ENCODE measurements around the gene ALPI.

DNA sequence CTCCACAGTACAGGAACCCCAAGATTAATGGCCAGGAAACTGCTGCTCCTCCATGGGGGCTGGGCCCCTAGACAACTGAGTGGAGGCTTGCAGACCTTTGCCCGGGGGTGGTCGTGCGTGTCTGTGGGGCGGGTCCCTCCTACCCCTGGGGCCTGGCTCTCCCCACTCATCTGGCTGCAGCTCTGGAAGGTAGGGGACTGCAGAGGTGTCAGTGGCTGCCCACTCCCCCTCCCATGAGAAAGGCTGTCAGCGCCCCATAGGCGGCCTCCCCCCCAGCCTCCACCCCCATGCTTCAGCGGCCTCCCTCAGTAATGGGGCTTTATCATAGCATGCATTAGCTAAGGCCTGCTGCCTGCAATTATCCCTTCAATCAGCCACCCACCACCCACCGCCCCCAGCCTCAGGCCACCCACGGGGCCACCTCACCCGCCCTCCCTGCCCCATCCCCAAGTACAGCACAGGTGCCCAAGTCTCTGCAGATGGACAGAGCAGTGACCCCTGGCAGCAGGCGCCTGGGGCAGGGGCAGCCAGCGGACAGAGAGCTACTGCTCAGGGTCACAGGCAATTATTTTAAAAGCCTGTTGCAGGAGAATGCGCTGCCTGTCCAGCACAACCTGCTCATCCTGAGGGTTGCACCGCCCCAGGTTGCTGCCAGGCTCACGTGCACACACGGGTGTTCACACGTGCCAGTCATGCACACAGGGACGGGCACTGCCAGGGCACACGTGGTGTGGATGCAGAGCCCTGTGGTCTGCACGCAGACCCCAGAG, 40.7 kb downstream of the ALPI start:
- TF ChIP-seq, protein P1, sequence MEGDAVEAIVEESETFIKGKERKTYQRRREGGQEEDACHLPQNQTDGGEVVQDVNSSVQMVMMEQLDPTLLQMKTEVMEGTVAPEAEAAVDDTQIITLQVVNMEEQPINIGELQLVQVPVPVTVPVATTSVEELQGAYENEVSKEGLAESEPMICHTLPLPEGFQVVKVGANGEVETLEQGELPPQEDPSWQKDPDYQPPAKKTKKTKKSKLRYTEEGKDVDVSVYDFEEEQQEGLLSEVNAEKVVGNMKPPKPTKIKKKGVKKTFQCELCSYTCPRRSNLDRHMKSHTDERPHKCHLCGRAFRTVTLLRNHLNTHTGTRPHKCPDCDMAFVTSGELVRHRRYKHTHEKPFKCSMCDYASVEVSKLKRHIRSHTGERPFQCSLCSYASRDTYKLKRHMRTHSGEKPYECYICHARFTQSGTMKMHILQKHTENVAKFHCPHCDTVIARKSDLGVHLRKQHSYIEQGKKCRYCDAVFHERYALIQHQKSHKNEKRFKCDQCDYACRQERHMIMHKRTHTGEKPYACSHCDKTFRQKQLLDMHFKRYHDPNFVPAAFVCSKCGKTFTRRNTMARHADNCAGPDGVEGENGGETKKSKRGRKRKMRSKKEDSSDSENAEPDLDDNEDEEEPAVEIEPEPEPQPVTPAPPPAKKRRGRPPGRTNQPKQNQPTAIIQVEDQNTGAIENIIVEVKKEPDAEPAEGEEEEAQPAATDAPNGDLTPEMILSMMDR (tag by site-specific recombination; IDR thresholded peaks at IDR 0.05): no peak
- TF ChIP-seq ZNF514 (tag by site-specific recombination; IDR thresholded peaks at IDR 0.05) (no peak), MEIS1 (CRISPR knock-in tag; IDR thresholded peaks at IDR 0.05; ENCODE audit: borderline replicate concordance) (no peak), ZNF10 (tag by site-specific recombination; IDR thresholded peaks at IDR 0.05) (no peak), ZNF600 (tag by site-specific recombination; IDR thresholded peaks at IDR 0.05) (no peak), ZSCAN30 (tag by site-specific recombination; IDR thresholded peaks at IDR 0.05) (no peak), ZNF521 (tag by site-specific recombination; IDR thresholded peaks at IDR 0.05) (no peak)
